Liver (tissue), 9 donors: ENCODE results near the gene MMP20. TPM values are rescaled to one million over a fixed set of nuclear protein-coding genes. Genes with fewer than 3 reads are reported as not detected.

Experiments
- DNase-seq: peaks from one replicate; pipeline ENCODE4 v3.0.0-alpha.2; 2017; ENCODE audit warnings: low spot score
- H3K27ac ChIP-seq, 2 donors: one replicate each; pipeline ENCODE4 v1.7.0; 2013; ENCODE audit warnings: inconsistent platforms in 2 of 2, low read length in 2 of 2, control low read depth in 1 of 2, low read depth in 1 of 2, mild to moderate bottlenecking in 1 of 2
- H3K27me3 ChIP-seq, 4 donors: one replicate each; pipeline versions ENCODE4 v1.6.1 to v1.7.0; 2013; ENCODE audit warnings: low read length in 3 of 4, inconsistent platforms in 1 of 4, mild to moderate bottlenecking in 1 of 4, moderate library complexity in 1 of 4; ENCODE audit not compliant: control insufficient read depth in 4 of 4, insufficient read depth in 4 of 4
- H3K36me3 ChIP-seq, 4 donors: one replicate each; pipeline versions ENCODE4 v1.6.1 to v1.7.0; 2013; ENCODE audit warnings: low read length in 3 of 4, mild to moderate bottlenecking in 3 of 4, low read depth in 1 of 4, moderate library complexity in 1 of 4; ENCODE audit not compliant: control insufficient read depth in 4 of 4, insufficient read depth in 3 of 4
- H3K4me1 ChIP-seq, 4 donors: one replicate each; pipeline versions ENCODE4 v1.6.1 to v1.7.0; 2013; ENCODE audit warnings: low read length in 3 of 4, mild to moderate bottlenecking in 3 of 4, moderate library complexity in 1 of 4; ENCODE audit not compliant: control insufficient read depth in 4 of 4, insufficient read depth in 4 of 4
- H3K4me3 ChIP-seq, 3 donors: one replicate each; pipeline versions ENCODE4 v1.6.1 to v1.7.0; 2013; ENCODE audit warnings: low read length in 3 of 3, control low read depth in 1 of 3, low read depth in 1 of 3, mild to moderate bottlenecking in 1 of 3
- H3K9ac ChIP-seq, 2 donors: one replicate each; pipeline ENCODE4 v1.7.0; 2013; ENCODE audit warnings: low read length in 2 of 2, mild to moderate bottlenecking in 2 of 2, moderate library complexity in 2 of 2, control low read depth in 1 of 2, low read depth in 1 of 2
- H3K9me3 ChIP-seq, 4 donors: one replicate each; pipeline versions ENCODE4 v1.6.1 to v1.7.0; 2013; ENCODE audit warnings: low read length in 3 of 4; ENCODE audit not compliant: control insufficient read depth in 4 of 4
- ATF3 ChIP-seq: IDR thresholded peaks from 2 replicates; pipeline ENCODE4 v1.6.1; 2016; ENCODE audit warnings: antibody characterized with exemption
- CTCF ChIP-seq: fragments of 150-350 bp; IDR thresholded peaks from 2 replicates; pipeline ENCODE4 v1.5.1; 2017; ENCODE audit warnings: improper control_type of control experiment, low read depth, low read length; ENCODE audit not compliant: missing input control
- EGR1 ChIP-seq, 2 donors: IDR thresholded peaks; 2 replicates each; pipeline ENCODE4 v1.6.1; 2016 to 2018; ENCODE audit warnings: antibody characterized with exemption in 2 of 2, low read depth in 2 of 2
- FOXA1 ChIP-seq: IDR thresholded peaks from 2 replicates; pipeline ENCODE4 v1.6.1; 2016; ENCODE audit warnings: antibody characterized with exemption
- FOXA2 ChIP-seq: IDR thresholded peaks from 2 replicates; pipeline ENCODE4 v1.6.1; 2016; ENCODE audit warnings: antibody characterized with exemption
- GABPA ChIP-seq, 2 donors: IDR thresholded peaks in 1 of 2; conservative IDR thresholded peaks in 1 of 2; 2 replicates each; pipeline ENCODE4 v1.6.1; 2016; ENCODE audit warnings: antibody characterized with exemption in 2 of 2, mild to moderate bottlenecking in 1 of 2, moderate library complexity in 1 of 2
- HNF4A ChIP-seq, 2 donors: conservative IDR thresholded peaks; 2 replicates each; pipeline ENCODE4 v1.6.1; 2016; ENCODE audit warnings: antibody characterized with exemption in 2 of 2, mild to moderate bottlenecking in 2 of 2
- HNF4G ChIP-seq: IDR thresholded peaks from 2 replicates; pipeline ENCODE4 v1.6.1; 2016; ENCODE audit warnings: antibody characterized with exemption
- JUND ChIP-seq, 2 donors: IDR thresholded peaks; 2 replicates each; pipeline ENCODE4 v1.6.1; 2016; ENCODE audit warnings: antibody characterized with exemption in 2 of 2
- NR2F2 ChIP-seq: IDR thresholded peaks from 2 replicates; pipeline ENCODE4 v1.6.1; 2016; ENCODE audit warnings: antibody characterized with exemption
- RAD21 ChIP-seq, 2 donors: IDR thresholded peaks; 2 replicates each; pipeline ENCODE4 v1.6.1; 2016; ENCODE audit warnings: antibody characterized with exemption in 2 of 2, mild to moderate bottlenecking in 2 of 2
- REST ChIP-seq: IDR thresholded peaks from 2 replicates; pipeline ENCODE4 v1.6.1; 2016; ENCODE audit warnings: antibody characterized with exemption, mild to moderate bottlenecking
- RXRA ChIP-seq, 2 donors: IDR thresholded peaks; 2 replicates each; pipeline ENCODE4 v1.6.1; 2017 to 2018; ENCODE audit warnings: antibody characterized with exemption in 2 of 2, mild to moderate bottlenecking in 1 of 2
- SP1 ChIP-seq: IDR thresholded peaks from 2 replicates; pipeline ENCODE4 v1.6.1; 2018; ENCODE audit warnings: antibody characterized with exemption, mild to moderate bottlenecking
- TAF1 ChIP-seq: conservative IDR thresholded peaks from 2 replicates; pipeline ENCODE4 v1.6.1; 2016; ENCODE audit warnings: antibody characterized with exemption, mild to moderate bottlenecking
- YY1 ChIP-seq: IDR thresholded peaks from 2 replicates; pipeline ENCODE4 v1.6.1; 2016; ENCODE audit warnings: antibody characterized with exemption, mild to moderate bottlenecking
- ZBTB33 ChIP-seq: IDR thresholded peaks from 2 replicates; pipeline ENCODE4 v1.6.1; 2016; ENCODE audit warnings: antibody characterized with exemption
- WGBS: extraction: QIAGEN DNeasy Blood & Tissue Kit; methylation state at CpG from one replicate; pipeline ENCODE4 v1.1.7; 2013; 5-methylcytosine and 5-hydroxymethylcytosine counted together
- polyA plus RNA-seq, 2 donors: library from polyadenylated mRNA; stranded (reverse) in 1 of 2; unstranded in 1 of 2; fragments of 200-250 nt in 1 of 2; fragments of >200 nt in 1 of 2; fragmentation: Nextera tagmentation in 1 of 2; extraction: Ambion mirVana in 1 of 2; gene quantifications; one replicate each; pipeline versions ENCODE4 v1.2.1 to v1.2.3, GENCODE V29; 2013 to 2015
- total RNA-seq, 2 donors: library from RNA; depleted of rRNA; stranded (reverse); fragments of >200 nt; gene quantifications; one replicate each; pipeline ENCODE4 v1.2.3, GENCODE V29; 2014
- TF ChIP-seq, protein P1 (sequence below): IDR thresholded peaks from 2 replicates; pipeline ENCODE4 v1.6.1; 2016; ENCODE audit warnings: antibody characterized with exemption
- donor health status: healthy.
- donor health status: healthy.
- donor health status: healthy.
- donor health status: healthy.
- donor health status: healthy.

The MMP20 gene
- total and polyA plus RNA-seq, 4 donors, result not detected

DNA sequence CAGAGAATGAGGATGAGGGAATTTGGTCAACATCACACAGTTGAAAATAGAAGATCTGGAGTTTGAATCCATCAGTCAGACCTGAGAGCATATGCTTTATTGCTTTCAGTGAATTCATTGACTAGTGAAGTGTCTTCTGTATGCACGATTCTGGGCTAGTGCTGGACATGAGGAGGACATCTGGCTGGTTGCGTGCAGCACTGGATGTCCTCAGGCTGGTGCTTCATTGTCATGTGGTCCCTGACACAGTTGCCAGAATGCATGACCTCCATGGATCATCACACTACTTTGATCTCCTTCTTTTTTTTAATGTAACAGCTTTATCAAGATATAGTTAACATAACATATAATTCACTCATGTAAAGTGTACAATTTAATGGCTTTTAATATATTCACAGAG lies 50.1 kb downstream of the MMP20 start:
- H3K4me3 ChIP-seq, result no peak overlapping the region
- H3K4me1 ChIP-seq, result no peaks in the 10 kb centered on the region
- H3K36me3 ChIP-seq, result no peaks in the 10 kb centered on the region
- no peaks in the 10 kb centered on the region for H3K27me3 ChIP-seq
- TF ChIP-seq RXRA (IDR thresholded peaks at IDR 0.05), result no peak
- TF ChIP-seq CTCF, result no peak
- no peak for TF ChIP-seq GABPA (IDR thresholded peaks at IDR 0.05 in 1 of 2, conservative IDR thresholded peaks at IDR 0.05 in 1 of 2)
- no peak for TF ChIP-seq HNF4G
- no peak for TF ChIP-seq EGR1 (IDR thresholded peaks at IDR 0.05; ENCODE audit: low read depth in 2 of 2)
- TF ChIP-seq NR2F2, result no peak
- TF ChIP-seq FOXA1, result no peak
- no peak for TF ChIP-seq FOXA2
- TF ChIP-seq HNF4A (conservative IDR thresholded peaks at IDR 0.05), result no peak
- no peak for TF ChIP-seq ATF3
- no peaks in the 10 kb centered on the region for H3K9me3 ChIP-seq
- no peak overlapping the region for H3K27ac ChIP-seq
- WGBS, result 94% methylated on average over 2 of the region's 2 CpGs
- no peak overlapping the region for H3K9ac ChIP-seq
- DNase-seq, result no peak

GRCh38 chr11:102573851-102574250 lies 51.3 kb downstream of the MMP20 start:
- TF ChIP-seq TAF1 (no peak), FOXA1 (no peak), CTCF (no peak), ATF3 (no peak), RXRA (IDR thresholded peaks at IDR 0.05) (no peak), JUND (IDR thresholded peaks at IDR 0.05) (no peak), SP1 (no peak), ZBTB33 (no peak), YY1 (no peak), EGR1 (IDR thresholded peaks at IDR 0.05; ENCODE audit: low read depth in 2 of 2) (no peak), HNF4G (no peak), HNF4A (conservative IDR thresholded peaks at IDR 0.05) (no peak), GABPA (IDR thresholded peaks at IDR 0.05 in 1 of 2, conservative IDR thresholded peaks at IDR 0.05 in 1 of 2) (no peak), NR2F2 (no peak), RAD21 (IDR thresholded peaks at IDR 0.05) (no peak), FOXA2 (no peak), REST (no peak)
- TF ChIP-seq, protein P1, sequence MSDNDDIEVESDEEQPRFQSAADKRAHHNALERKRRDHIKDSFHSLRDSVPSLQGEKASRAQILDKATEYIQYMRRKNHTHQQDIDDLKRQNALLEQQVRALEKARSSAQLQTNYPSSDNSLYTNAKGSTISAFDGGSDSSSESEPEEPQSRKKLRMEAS, result no peak
- Histone ChIP-seq H3K9me3 (no peaks in the 10 kb centered on the region), H3K4me3 (no peak overlapping the region), H3K36me3 (no peaks in the 10 kb centered on the region), H3K27me3 (no peaks in the 10 kb centered on the region), H3K27ac (no peak overlapping the region), H3K9ac (no peak overlapping the region), H3K4me1 (no peaks in the 10 kb centered on the region)
- 63% methylated on average over 2 of the region's 2 CpGs for whole genome bisulfite sequencing
- DNase-seq, result no peak
